Fibroblast of peridontal ligament (primary cell): Measurements from ENCODE around the gene TP53TG5.

Experiments
- DNase-seq: peaks from one replicate; pipeline ENCODE4 v3.0.0-alpha.2; 2010; ENCODE audit errors: extremely low read depth

The TP53TG5 gene

DNA sequence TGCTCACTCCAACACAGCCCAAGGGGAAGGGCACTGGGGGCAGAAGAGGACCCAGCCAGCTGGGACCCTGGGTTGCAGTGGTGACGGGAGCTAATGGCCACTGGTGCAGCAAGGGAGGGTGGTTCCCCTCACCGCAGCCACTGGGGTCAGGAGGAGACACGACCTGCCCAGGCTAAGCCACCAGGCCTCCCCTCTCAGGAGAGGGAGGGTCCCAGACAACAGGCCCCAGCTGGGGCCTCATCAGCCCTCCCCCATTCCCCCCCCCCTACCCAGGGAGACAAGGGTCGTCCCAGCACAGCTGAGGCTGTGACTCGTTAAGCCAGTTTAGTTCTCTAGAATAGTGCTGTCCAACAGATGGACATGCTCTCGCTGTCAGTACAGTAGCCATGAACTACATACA lies 52.8 kb downstream of the TP53TG5 start:
- DNase-seq: no peak

DNA sequence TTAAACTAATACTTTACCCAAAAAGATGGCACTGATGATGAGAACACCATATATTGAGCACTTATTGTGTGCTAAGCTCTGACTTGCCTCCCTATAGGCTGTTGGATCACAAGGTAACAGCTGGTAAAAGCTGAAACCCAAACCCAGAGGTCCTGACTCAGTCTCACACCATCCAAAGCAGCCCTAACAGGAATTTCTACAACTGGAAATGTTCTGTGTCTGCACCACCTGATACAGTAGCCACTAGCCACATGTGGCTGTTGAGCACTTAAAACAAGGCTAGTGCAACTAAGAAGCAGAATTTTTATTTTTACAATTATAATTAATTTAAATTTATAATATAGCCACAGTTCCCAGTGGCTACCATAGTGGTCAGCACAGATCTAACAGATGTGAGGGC lies 54.4 kb downstream of the TP53TG5 start:
- DNase-seq: peak; percentile 60

DNA sequence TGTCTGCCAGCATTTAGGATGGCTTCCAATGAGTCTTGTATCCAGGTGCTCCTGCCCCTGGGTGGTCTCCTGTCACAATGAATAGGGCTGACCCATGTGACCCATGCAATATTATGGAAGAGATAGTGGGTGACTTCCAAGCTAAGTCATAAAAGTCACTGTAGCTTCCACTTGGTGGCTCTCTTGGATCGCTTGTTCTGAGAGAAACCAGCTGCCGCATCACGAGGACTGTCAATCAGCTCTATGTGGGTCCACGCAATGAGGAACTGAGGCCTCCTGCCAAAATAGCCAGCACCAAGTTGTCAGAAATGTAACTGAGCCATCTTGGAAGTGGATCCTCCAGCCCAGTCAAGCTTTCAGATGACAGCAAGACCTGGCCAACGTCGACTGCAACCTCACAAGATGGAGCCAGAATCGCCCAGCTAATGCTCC lies 55.2 kb downstream of the TP53TG5 start:
- DNase-seq: peak; percentile 62
